SK-N-SH (cell line): ENCODE data around the gene BUD23. TPM values are rescaled to one million over a fixed set of nuclear protein-coding genes. Genes with fewer than 3 reads are reported as not detected.
A peak's percentile ranks its signal among the peaks of the same experiment; 100 is the strongest.

ENCODE experiments used
- CTCF ChIA-PET: fragments of 300-600, 350-600 bp; formaldehyde crosslinking; extraction: SDS; loops from one replicate; lab custom pipeline; 2021; lab: Yijun Ruan, JAX
- POLR2A ChIA-PET: fragments of 350-600 bp; sonication (Branson Sonifier 250); formaldehyde crosslinking; extraction: SDS; loops from one replicate; lab custom pipeline; 2020; ENCODE audit warnings: antibody characterized with exemption, inconsistent platforms; lab: Yijun Ruan, JAX
- DNase-seq: peaks from one replicate; pipeline ENCODE4 v3.0.0; 2012
- H2AFZ ChIP-seq: fragments of 200-600 bp; sonication (generic); 2 replicates; pipeline ENCODE4 v1.8.1; 2016; ENCODE audit warnings: antibody characterized with exemption, mild to moderate bottlenecking, low read depth
- H3F3A ChIP-seq: fragments of 200-600 bp; sonication (generic); replicated peaks from 2 replicates; pipeline ENCODE3; 2016; ENCODE audit warnings: antibody characterized with exemption, mild to moderate bottlenecking; ENCODE audit not compliant: insufficient read depth
- H3K27ac ChIP-seq, 2 experiments: fragments of 200-500 bp in 1 of 2; fragments of 200-600 bp in 1 of 2; sonication (Bioruptor generic) in 1 of 2; sonication (generic), shearing (Covaris generic) in 1 of 2; 2 replicates each; pipeline versions ENCODE4 v1.5.1 to v1.6.1; 2014 to 2016; ENCODE audit warnings: low read depth in 2 of 2, inconsistent platforms in 1 of 2, low read length in 1 of 2, mild to moderate bottlenecking in 1 of 2, mixed read lengths in 1 of 2
- H3K27me3 ChIP-seq: fragments of 200-600 bp; sonication (generic), shearing (Covaris generic); 2 replicates; pipeline ENCODE4 v1.6.1; 2016; ENCODE audit warnings: mixed run types; ENCODE audit not compliant: insufficient read depth
- H3K36me3 ChIP-seq, 2 experiments: fragments of 200-500 bp in 1 of 2; fragments of 200-600 bp in 1 of 2; sonication (Bioruptor generic) in 1 of 2; sonication (generic) in 1 of 2; replicated peaks in 1 of 2; 2 replicates each; pipeline versions ENCODE3 to v1.5.1; 2014 to 2016; ENCODE audit warnings: low read length in 1 of 2, mild to moderate bottlenecking in 1 of 2; ENCODE audit not compliant: insufficient read depth in 2 of 2, control insufficient read depth in 1 of 2
- H3K4me1 ChIP-seq, 2 experiments: fragments of 200-500 bp in 1 of 2; fragments of 200-600 bp in 1 of 2; sonication (Bioruptor generic) in 1 of 2; sonication (generic), shearing (Covaris generic) in 1 of 2; 2 replicates each; pipeline versions ENCODE4 v1.5.1 to v1.6.1; 2014 to 2016; ENCODE audit warnings: low read depth in 1 of 2, low read length in 1 of 2, mixed run types in 1 of 2; ENCODE audit not compliant: insufficient read depth in 2 of 2, control insufficient read depth in 1 of 2
- H3K4me2 ChIP-seq: fragments of 200-600 bp; sonication (generic), shearing (Covaris generic); 2 replicates; pipeline ENCODE4 v1.6.1; 2017; ENCODE audit warnings: mixed run types
- H3K4me3 ChIP-seq, 2 experiments: fragments of 200-500 bp in 1 of 2; fragments of 200-600 bp in 1 of 2; sonication (Bioruptor generic) in 1 of 2; sonication (generic), shearing (Covaris generic) in 1 of 2; 2 replicates each; pipeline versions ENCODE4 v1.5.1 to v1.8.1; 2014 to 2016; ENCODE audit warnings: low read depth in 2 of 2, inconsistent platforms in 1 of 2, low read length in 1 of 2, mild to moderate bottlenecking in 1 of 2, mixed read lengths in 1 of 2, moderate library complexity in 1 of 2
- H3K79me2 ChIP-seq: fragments of 200-600 bp; sonication (generic); 2 replicates; pipeline ENCODE4 v1.8.1; 2017; ENCODE audit warnings: mild to moderate bottlenecking; ENCODE audit not compliant: insufficient read depth
- H3K9ac ChIP-seq: fragments of 200-600 bp; sonication (generic); 2 replicates; pipeline ENCODE4 v1.6.1; 2017; ENCODE audit warnings: mixed run types
- H3K9me2 ChIP-seq: fragments of 200-600 bp; sonication (generic); 2 replicates; pipeline ENCODE4 v1.6.1; 2017; ENCODE audit warnings: mixed run types
- H3K9me3 ChIP-seq: fragments of 200-600 bp; sonication (generic); 2 replicates; pipeline ENCODE4 v1.6.1; 2017; ENCODE audit warnings: mixed run types, mild to moderate bottlenecking, moderate library complexity
- H4K20me1 ChIP-seq: fragments of 200-600 bp; sonication (generic); 2 replicates; pipeline ENCODE4 v1.6.1; 2017; ENCODE audit warnings: mild to moderate bottlenecking, mixed run types; ENCODE audit not compliant: insufficient read depth
- FOSL2 ChIP-seq: IDR thresholded peaks from 2 replicates; pipeline ENCODE4 v1.4.0; 2012; ENCODE audit warnings: low read depth, mild to moderate bottlenecking, moderate library complexity, borderline replicate concordance
- GATA2 ChIP-seq: sonication (generic); formaldehyde crosslinking; IDR thresholded peaks from 2 replicates; pipeline ENCODE4 v1.5.0; 2020; ENCODE audit warnings: mild to moderate bottlenecking, missing genetic modification reagents
- NFIC ChIP-seq: IDR thresholded peaks from 2 replicates; pipeline ENCODE4 v1.4.0; 2012; ENCODE audit warnings: borderline replicate concordance
- NRF1 ChIP-seq: IDR thresholded peaks from 2 replicates; pipeline ENCODE4 v1.6.1; 2012; ENCODE audit warnings: low read depth, mild to moderate bottlenecking, low read length
- RAD21 ChIP-seq: IDR thresholded peaks from 2 replicates; pipeline ENCODE4 v1.6.1; 2012; ENCODE audit warnings: mild to moderate bottlenecking, low read length
- RFX5 ChIP-seq: IDR thresholded peaks from 2 replicates; pipeline ENCODE4 v1.6.1; 2012; ENCODE audit warnings: mild to moderate bottlenecking, improper control_type of control experiment, low read length
- TAF1 ChIP-seq: IDR thresholded peaks from 2 replicates; pipeline ENCODE4 v1.6.1; 2012; ENCODE audit warnings: low read depth, mild to moderate bottlenecking, low read length, moderate library complexity, borderline replicate concordance
- YY1 ChIP-seq: IDR thresholded peaks from 2 replicates; pipeline ENCODE4 v1.4.0; 2012; ENCODE audit warnings: low read depth, mild to moderate bottlenecking
- WGBS: methylation state at CpG from one replicate; pipeline ENCODE4 v1.1.6; 2017; ENCODE audit warnings: low lambda C conversion rate; 5-methylcytosine and 5-hydroxymethylcytosine counted together
- polyA plus RNA-seq, 3 experiments: library from polyadenylated mRNA; depleted of rRNA; stranded (reverse); fragments of >200 nt; gene quantifications; 2 replicates each; pipeline ENCODE4 v1.2.3, GENCODE V29; 2012
- TF ChIP-seq, protein P1 (sequence below): IDR thresholded peaks from 2 replicates; pipeline ENCODE4 v1.6.1; 2012; ENCODE audit warnings: mild to moderate bottlenecking, low read depth, low read length, moderate library complexity

BUD23 gene
- polyA plus RNA-seq, 1 of the 3 experiments (the other 2 are of a cell fraction): 206 TPM

DNA sequence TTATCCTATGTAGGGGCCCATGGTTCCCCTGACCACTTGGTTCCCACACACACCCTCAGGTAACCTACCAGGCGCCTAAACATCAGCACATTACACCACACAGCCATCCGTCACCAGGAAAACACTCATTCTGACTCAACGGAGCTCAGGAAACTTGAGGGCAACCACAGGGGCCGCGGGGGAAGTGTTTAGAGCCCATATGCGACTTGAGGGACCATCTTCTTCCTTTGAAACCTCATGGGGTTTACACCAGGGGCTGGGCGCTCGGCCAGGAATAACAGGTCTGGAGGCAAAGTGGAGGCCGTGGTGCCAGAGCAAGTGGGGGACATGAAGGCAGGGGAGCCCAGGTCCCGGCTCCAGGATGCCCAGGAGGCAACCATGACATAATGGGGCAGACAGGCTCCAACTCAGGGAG lies 34.6 kb downstream of the BUD23 start (continued):
- TF ChIP-seq, protein P1, sequence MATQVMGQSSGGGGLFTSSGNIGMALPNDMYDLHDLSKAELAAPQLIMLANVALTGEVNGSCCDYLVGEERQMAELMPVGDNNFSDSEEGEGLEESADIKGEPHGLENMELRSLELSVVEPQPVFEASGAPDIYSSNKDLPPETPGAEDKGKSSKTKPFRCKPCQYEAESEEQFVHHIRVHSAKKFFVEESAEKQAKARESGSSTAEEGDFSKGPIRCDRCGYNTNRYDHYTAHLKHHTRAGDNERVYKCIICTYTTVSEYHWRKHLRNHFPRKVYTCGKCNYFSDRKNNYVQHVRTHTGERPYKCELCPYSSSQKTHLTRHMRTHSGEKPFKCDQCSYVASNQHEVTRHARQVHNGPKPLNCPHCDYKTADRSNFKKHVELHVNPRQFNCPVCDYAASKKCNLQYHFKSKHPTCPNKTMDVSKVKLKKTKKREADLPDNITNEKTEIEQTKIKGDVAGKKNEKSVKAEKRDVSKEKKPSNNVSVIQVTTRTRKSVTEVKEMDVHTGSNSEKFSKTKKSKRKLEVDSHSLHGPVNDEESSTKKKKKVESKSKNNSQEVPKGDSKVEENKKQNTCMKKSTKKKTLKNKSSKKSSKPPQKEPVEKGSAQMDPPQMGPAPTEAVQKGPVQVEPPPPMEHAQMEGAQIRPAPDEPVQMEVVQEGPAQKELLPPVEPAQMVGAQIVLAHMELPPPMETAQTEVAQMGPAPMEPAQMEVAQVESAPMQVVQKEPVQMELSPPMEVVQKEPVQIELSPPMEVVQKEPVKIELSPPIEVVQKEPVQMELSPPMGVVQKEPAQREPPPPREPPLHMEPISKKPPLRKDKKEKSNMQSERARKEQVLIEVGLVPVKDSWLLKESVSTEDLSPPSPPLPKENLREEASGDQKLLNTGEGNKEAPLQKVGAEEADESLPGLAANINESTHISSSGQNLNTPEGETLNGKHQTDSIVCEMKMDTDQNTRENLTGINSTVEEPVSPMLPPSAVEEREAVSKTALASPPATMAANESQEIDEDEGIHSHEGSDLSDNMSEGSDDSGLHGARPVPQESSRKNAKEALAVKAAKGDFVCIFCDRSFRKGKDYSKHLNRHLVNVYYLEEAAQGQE: peak; percentile 53; the same call in 1 of the 2 replicates
- TF ChIP-seq YY1 (no peak), NRF1 (no peak), RFX5 (no peak), RAD21 (no peak), GATA2 (CRISPR knock-in tag) (no peak), NFIC (peak; percentile 98)

DNA sequence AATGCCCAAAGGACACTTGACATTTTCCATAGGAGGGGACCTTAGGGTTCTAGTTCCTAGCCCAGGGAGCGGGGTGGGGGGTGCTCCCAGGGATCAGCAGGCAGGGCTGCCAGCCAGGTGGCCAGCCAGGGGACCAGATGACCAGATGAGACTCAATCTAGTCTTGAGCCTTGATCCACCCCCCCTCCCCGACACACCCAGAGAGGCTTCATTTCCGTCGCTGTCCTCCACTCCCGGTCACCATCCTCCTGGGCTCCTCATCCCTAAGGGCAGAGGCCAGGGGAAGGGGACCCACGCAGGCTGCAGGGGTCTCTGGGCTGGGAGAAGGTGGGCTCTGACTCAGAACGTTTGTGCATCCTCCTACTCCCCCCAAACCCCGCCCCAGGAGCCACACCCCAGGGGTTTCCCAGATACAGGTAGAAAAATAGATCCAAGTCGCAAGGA lies 35.1 kb downstream of the BUD23 start:
- peak overlapping the region; percentile 75 to 87 for H3K4me3 ChIP-seq
- H3F3A ChIP-seq: peaks cover 29% of the 10 kb centered on the region
- no peaks in the 10 kb centered on the region for H3K9me3 ChIP-seq
- CTCF ChIA-PET: interaction anchor here (1.2 to 3.2 kb wide), 3 partner anchors 8 to 18 kb away, joined by 3 to 19 read pairs (median 4); no protein-coding TSS in a partner anchor
- peaks cover 48% of the 10 kb centered on the region for H4K20me1 ChIP-seq
- H3K4me2 ChIP-seq: peak overlapping the region; percentile 99
- H2AFZ ChIP-seq: no peak overlapping the region
- no peak for TF ChIP-seq TAF1
- TF ChIP-seq, protein P1: no peak
- TF ChIP-seq FOSL2: no peak
- H3K9me2 ChIP-seq: no peaks in the 10 kb centered on the region
- DNase-seq: peak; percentile 57
- POLR2A ChIA-PET: no interaction called here
- WGBS: 14% methylated on average over 8 of the region's 9 CpGs
- H3K9ac ChIP-seq: peak overlapping the region; percentile 96
- H3K27ac ChIP-seq: peak overlapping the region in 1 of 2 experiments; percentile 88; a peak in 2 of 4 replicates
- H3K36me3 ChIP-seq: peaks cover 0 to 27% of the 10 kb centered on the region in 2 experiments
- no peaks in the 10 kb centered on the region for H3K27me3 ChIP-seq
- peaks cover 58% of the 10 kb centered on the region for H3K79me2 ChIP-seq
- peaks cover 23 to 38% of the 10 kb centered on the region in 2 experiments; a peak in 3 of 4 replicates for H3K4me1 ChIP-seq
